IMR-90 (cell line): ENCODE results near the gene LAMP5. TPM values are rescaled to one million over a fixed set of nuclear protein-coding genes. Genes with fewer than 3 reads are reported as not detected.

Experiments
- ATAC-seq: fragments of 200-7000 bp; cut with Tn5 transposase; 2 replicates; pipeline ENCODE4 v1.9.1; 2020; ENCODE audit warnings: low read depth, mild to moderate bottlenecking, moderate library complexity
- BruUV-seq: library from RNA; stranded (reverse); fragments of 400-500 nt; replicated peaks from 2 replicates; lab custom pipeline; 2021; lab: Mats Ljungman, UMichigan
- CTCF ChIA-PET: fragments of 300-600 bp; formaldehyde crosslinking; extraction: SDS; loops from one replicate; lab custom pipeline; 2021; ENCODE audit warnings: antibody characterized with exemption; lab: Yijun Ruan, JAX
- POLR2A ChIA-PET: fragments of 300-600 bp; sonication (Branson Sonifier 250); formaldehyde crosslinking; loops from one replicate; lab custom pipeline; 2022; ENCODE audit warnings: antibody characterized with exemption; ENCODE audit not compliant: unreplicated experiment; lab: Charles Lee
- DNase-seq: peaks from one replicate; pipeline ENCODE4 v3.0.0; 2013
- H2AFZ ChIP-seq: replicated peaks from 2 replicates; pipeline ENCODE3; 2013; ENCODE audit warnings: low read length, mild to moderate bottlenecking; ENCODE audit not compliant: poor library complexity
- H2AK5ac ChIP-seq: 2 replicates; pipeline ENCODE4 v1.6.1; 2013; ENCODE audit warnings: low read depth, low read length, inconsistent platforms
- H2AK9ac ChIP-seq: replicated peaks from 2 replicates; pipeline ENCODE3; 2013; ENCODE audit warnings: mild to moderate bottlenecking, low read depth, low read length, moderate library complexity; ENCODE audit not compliant: poor library complexity
- H2BK120ac ChIP-seq: 2 replicates; pipeline ENCODE4 v1.6.1; 2013; ENCODE audit warnings: low read depth, low read length, inconsistent platforms
- H2BK15ac ChIP-seq: 3 replicates; pipeline ENCODE4 v1.6.1; 2013; ENCODE audit warnings: low read depth, low read length, inconsistent platforms
- H2BK20ac ChIP-seq: 2 replicates; pipeline ENCODE4 v1.6.1; 2013; ENCODE audit warnings: low read depth, mild to moderate bottlenecking, inconsistent platforms, low read length, moderate library complexity
- H2BK5ac ChIP-seq: 2 replicates; pipeline ENCODE4 v1.6.1; 2013; ENCODE audit warnings: mild to moderate bottlenecking, low read depth, low read length, inconsistent platforms; ENCODE audit not compliant: poor library complexity, severe bottlenecking
- H3K14ac ChIP-seq: replicated peaks from 2 replicates; pipeline ENCODE4 v1.6.1; 2013; ENCODE audit warnings: low read depth, low read length, inconsistent platforms
- H3K18ac ChIP-seq: 2 replicates; pipeline ENCODE4 v1.6.1; 2013; ENCODE audit warnings: low read depth, low read length, control low read depth
- H3K23ac ChIP-seq: 2 replicates; pipeline ENCODE4 v1.6.1; 2013; ENCODE audit warnings: low read depth, low read length, inconsistent platforms
- H3K27ac ChIP-seq: 2 replicates; pipeline ENCODE4 v1.5.1; 2013; ENCODE audit warnings: mild to moderate bottlenecking, control low read depth, low read length; ENCODE audit not compliant: insufficient read depth
- H3K27me3 ChIP-seq: 2 replicates; pipeline ENCODE4 v1.6.1; 2013; ENCODE audit warnings: low read length; ENCODE audit not compliant: control insufficient read depth, insufficient read depth
- H3K36me3 ChIP-seq: 2 replicates; pipeline ENCODE4 v1.6.1; 2013; ENCODE audit warnings: low read length, mixed read lengths; ENCODE audit not compliant: control insufficient read depth, insufficient read depth
- H3K4ac ChIP-seq: 2 replicates; pipeline ENCODE4 v1.6.1; 2013; ENCODE audit warnings: low read depth, low read length, inconsistent platforms
- H3K4me1 ChIP-seq: 2 replicates; pipeline ENCODE4 v1.6.1; 2013; ENCODE audit warnings: low read length, mixed read lengths; ENCODE audit not compliant: control insufficient read depth, insufficient read depth
- H3K4me2 ChIP-seq: 2 replicates; pipeline ENCODE4 v1.6.1; 2013; ENCODE audit warnings: low read depth, mild to moderate bottlenecking, control low read depth, low read length, moderate library complexity
- H3K4me3 ChIP-seq: 2 replicates; pipeline ENCODE4 v1.5.1; 2013; ENCODE audit warnings: low read depth, mild to moderate bottlenecking, control low read depth, low read length, moderate library complexity; ENCODE audit not compliant: insufficient read depth
- H3K56ac ChIP-seq: 2 replicates; pipeline ENCODE4 v1.6.1; 2013; ENCODE audit warnings: low read length, inconsistent platforms; ENCODE audit not compliant: insufficient read depth; ENCODE audit errors: extremely low read depth
- H3K79me1 ChIP-seq, 2 experiments: 2 replicates each; pipeline ENCODE4 v1.6.1; 2013; ENCODE audit warnings: low read length in 2 of 2, inconsistent platforms in 1 of 2, low read depth in 1 of 2
- H3K9ac ChIP-seq: 2 replicates; pipeline ENCODE4 v1.6.1; 2013; ENCODE audit warnings: low read depth, low read length, control low read depth
- H3K9me1 ChIP-seq: 2 replicates; pipeline ENCODE4 v1.6.1; 2013; ENCODE audit warnings: low read length, inconsistent platforms; ENCODE audit not compliant: insufficient read depth
- H3K9me3 ChIP-seq: 2 replicates; pipeline ENCODE4 v1.6.1; 2013; ENCODE audit warnings: low read length; ENCODE audit not compliant: control insufficient read depth, insufficient read depth
- H4K20me1 ChIP-seq: 2 replicates; pipeline ENCODE4 v1.6.1; 2013; ENCODE audit warnings: low read length, inconsistent platforms; ENCODE audit not compliant: insufficient read depth
- H4K5ac ChIP-seq: 2 replicates; pipeline ENCODE4 v1.6.1; 2013; ENCODE audit warnings: mild to moderate bottlenecking, low read depth, low read length, control low read depth
- H4K8ac ChIP-seq, 2 experiments: 2 replicates each; pipeline ENCODE4 v1.6.1; 2013; ENCODE audit warnings: low read depth in 2 of 2, low read length in 2 of 2, control low read depth in 1 of 2, inconsistent platforms in 1 of 2
- H4K91ac ChIP-seq: 2 replicates; pipeline ENCODE4 v1.6.1; 2013; ENCODE audit warnings: low read depth, low read length, inconsistent platforms; ENCODE audit not compliant: insufficient read depth
- CHD1 ChIP-seq: IDR thresholded peaks from 2 replicates; pipeline ENCODE4 v1.6.1; 2012; ENCODE audit warnings: low read depth, low read length, improper control_type of control experiment
- MXI1 ChIP-seq: IDR thresholded peaks from 2 replicates; pipeline ENCODE4 v1.6.1; 2012; ENCODE audit warnings: low read depth, mild to moderate bottlenecking, low read length, moderate library complexity, borderline replicate concordance
- POLR2A ChIP-seq: IDR thresholded peaks from 2 replicates; pipeline ENCODE4 v1.6.1; 2012; ENCODE audit warnings: mild to moderate bottlenecking, low read depth, low read length
- SMC3 ChIP-seq: fragments of 150-350 bp; IDR thresholded peaks from 2 replicates; pipeline ENCODE4 v1.6.1; 2016; ENCODE audit warnings: low read depth, mild to moderate bottlenecking, antibody characterized with exemption, low read length, moderate library complexity
- WGBS, 2 experiments: methylation state at CpG; one replicate each; pipeline versions ENCODE4 v1.1.5 to v1.1.7; 2013; ENCODE audit warnings: missing lambda C conversion rate in 2 of 2; ENCODE audit not compliant: insufficient read length in 1 of 2; ENCODE audit errors: extremely low coverage in 2 of 2; 5-methylcytosine and 5-hydroxymethylcytosine counted together
- dilution Hi-C: fragments of 300-500 bp; cut with HindIII; formaldehyde crosslinking; loops from one replicate; pipeline ENCODE4 v1.14.3; 2018; ENCODE audit warnings: low sequenced_read_pairs; ENCODE audit not compliant: unreplicated experiment
- in situ Hi-C: fragments of 300-500 bp; cut with MboI; formaldehyde crosslinking; loops from 3 replicates; pipeline ENCODE4 v1.14.3; 2019; ENCODE audit warnings: low sequenced_read_pairs, inconsistent platforms, mixed read lengths
- intact Hi-C: fragments of 100-400 bp; cut with micrococcal nuclease; formaldehyde crosslinking; loops from 2 replicates; pipeline ENCODE4 v1.10.0; 2022
- polyA plus RNA-seq, 3 experiments: library from polyadenylated mRNA; depleted of rRNA; stranded (reverse); fragments of >200 nt; gene quantifications; 2 replicates each; pipeline ENCODE4 v1.2.3, GENCODE V29; 2012; ENCODE audit warnings: low replicate concordance in 1 of 3
- total RNA-seq: library from RNA; depleted of rRNA; stranded (reverse); fragments of >200 nt; gene quantifications from 2 replicates; pipeline ENCODE4 v1.2.3, GENCODE V29; 2012

LAMP5 gene
- total and polyA plus RNA-seq, 2 of the 4 experiments (the other 2 are of a cell fraction) = not detected

DNA sequence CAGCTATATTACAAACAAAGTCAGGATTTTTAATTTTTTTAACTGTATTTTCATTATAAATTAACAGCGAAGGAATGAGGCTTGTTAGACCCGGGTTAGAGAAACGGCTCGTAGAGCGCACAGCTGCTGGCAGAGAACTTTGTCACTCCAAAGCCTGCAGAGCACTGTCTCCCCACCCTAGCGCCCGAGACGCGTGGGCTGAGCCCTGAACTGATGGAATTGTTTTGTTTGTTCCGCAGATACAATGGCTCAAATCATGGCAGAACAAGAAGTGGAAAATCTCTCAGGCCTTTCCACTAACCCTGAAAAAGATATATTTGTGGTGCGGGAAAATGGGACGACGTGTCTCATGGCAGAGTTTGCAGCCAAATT is 810 bp downstream of the LAMP5 start:
- H4K20me1 ChIP-seq = no peaks in the 10 kb centered on the region
- no peak overlapping the region for H2BK20ac ChIP-seq
- H4K8ac ChIP-seq = no peak overlapping the region
- H3K27me3 ChIP-seq = peaks cover 62% of the 10 kb centered on the region
- no peak overlapping the region for H2AK5ac ChIP-seq
- H3K4me2 ChIP-seq = no peak overlapping the region
- H3K14ac ChIP-seq = no peak overlapping the region
- no peak overlapping the region for H2BK120ac ChIP-seq
- H3K4me3 ChIP-seq = no peak overlapping the region
- no peaks in the 10 kb centered on the region; the same call in 1 of the 2 replicates for H3K4me1 ChIP-seq
- H3K9me3 ChIP-seq = peaks cover 3% of the 10 kb centered on the region; the same call in 1 of the 2 replicates
- H3K36me3 ChIP-seq = no peaks in the 10 kb centered on the region
- no peak overlapping the region for H3K56ac ChIP-seq
- no peak overlapping the region for H2BK5ac ChIP-seq
- no peaks in the 10 kb centered on the region for H3K79me1 ChIP-seq
- intact Hi-C loops (loop anchor here (5.0 kb wide), 1 partner anchor 77 kb away; no protein-coding TSS in a partner anchor), in situ Hi-C loops (no loop called here), dilution Hi-C loops (no loop called here)
- H3K9me1 ChIP-seq = no peaks in the 10 kb centered on the region
- no CpG with 5 or more reads among the region's 13 CpGs for WGBS, 2 experiments
- TF ChIP-seq MXI1 (no peak), SMC3 (no peak), POLR2A (no peak), CHD1 (no peak)
- no peak overlapping the region for H3K9ac ChIP-seq
- POLR2A ChIA-PET = no interaction called here
- BruUV-seq = no TSS peak
- no peak for DNase-seq
- no peak overlapping the region for H3K27ac ChIP-seq
- no peak overlapping the region for H4K5ac ChIP-seq
- no peak overlapping the region for H2AFZ ChIP-seq
- H4K91ac ChIP-seq = no peak overlapping the region
- H2AK9ac ChIP-seq = no peak overlapping the region
- no peak overlapping the region for H3K18ac ChIP-seq
- H3K4ac ChIP-seq = no peak overlapping the region
- no peak for ATAC-seq
- H3K23ac ChIP-seq = no peak overlapping the region
- CTCF ChIA-PET = no interaction called here
- H2BK15ac ChIP-seq = no peak overlapping the region
